HUES48 (cell line): Measurements from ENCODE around the gene GRAMD2A.

Experiments used
- H3K27ac ChIP-seq: one replicate; pipeline ENCODE4 v1.7.0; 2013; ENCODE audit warnings: low read depth, low read length, inconsistent platforms
- H3K27me3 ChIP-seq: 2 replicates; pipeline ENCODE4 v1.6.1; 2013; ENCODE audit warnings: mild to moderate bottlenecking, low read length; ENCODE audit not compliant: control insufficient read depth, insufficient read depth
- H3K36me3 ChIP-seq: 2 replicates; pipeline ENCODE4 v1.6.1; 2013; ENCODE audit warnings: low read length; ENCODE audit not compliant: control insufficient read depth, insufficient read depth
- H3K4me1 ChIP-seq: 2 replicates; pipeline ENCODE4 v1.6.1; 2013; ENCODE audit warnings: mild to moderate bottlenecking, low read length; ENCODE audit not compliant: control insufficient read depth, insufficient read depth
- H3K4me3 ChIP-seq: 2 replicates; pipeline ENCODE4 v1.5.1; 2013; ENCODE audit warnings: mild to moderate bottlenecking, low read depth, low read length
- H3K9ac ChIP-seq: 2 replicates; pipeline ENCODE4 v1.6.1; 2013; ENCODE audit warnings: mild to moderate bottlenecking, low read depth, low read length, moderate library complexity
- H3K9me3 ChIP-seq: 2 replicates; pipeline ENCODE4 v1.6.1; 2013; ENCODE audit warnings: low read length; ENCODE audit not compliant: control insufficient read depth, insufficient read depth

Gene GRAMD2A

DNA sequence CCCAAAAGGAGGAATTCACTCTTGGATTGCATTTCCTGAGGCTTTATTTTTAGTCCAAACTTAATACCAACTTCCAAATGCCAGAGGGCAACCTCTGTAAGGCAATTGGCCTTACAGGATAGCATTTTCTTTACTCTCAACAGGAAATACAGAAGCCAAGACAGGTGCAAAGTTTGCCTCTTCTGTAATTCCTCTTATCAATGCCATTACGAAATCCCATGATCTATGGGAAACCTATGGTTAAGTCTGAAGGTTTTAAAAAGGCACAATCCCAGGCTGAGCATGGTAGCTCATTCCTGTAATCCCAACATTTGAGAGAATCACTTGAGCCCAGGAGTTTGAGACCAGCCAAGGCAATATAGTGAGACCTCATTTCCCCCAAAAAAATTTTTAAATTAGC lies 18.5 kb upstream of the GRAMD2A start:
- Histone ChIP-seq H3K27me3 (no peaks in the 10 kb centered on the region), H3K4me3 (no peak overlapping the region), H3K9me3 (no peaks in the 10 kb centered on the region), H3K4me1 (no peaks in the 10 kb centered on the region), H3K36me3 (peaks cover 97% of the 10 kb centered on the region), H3K27ac (no peak overlapping the region), H3K9ac (no peak overlapping the region)

DNA sequence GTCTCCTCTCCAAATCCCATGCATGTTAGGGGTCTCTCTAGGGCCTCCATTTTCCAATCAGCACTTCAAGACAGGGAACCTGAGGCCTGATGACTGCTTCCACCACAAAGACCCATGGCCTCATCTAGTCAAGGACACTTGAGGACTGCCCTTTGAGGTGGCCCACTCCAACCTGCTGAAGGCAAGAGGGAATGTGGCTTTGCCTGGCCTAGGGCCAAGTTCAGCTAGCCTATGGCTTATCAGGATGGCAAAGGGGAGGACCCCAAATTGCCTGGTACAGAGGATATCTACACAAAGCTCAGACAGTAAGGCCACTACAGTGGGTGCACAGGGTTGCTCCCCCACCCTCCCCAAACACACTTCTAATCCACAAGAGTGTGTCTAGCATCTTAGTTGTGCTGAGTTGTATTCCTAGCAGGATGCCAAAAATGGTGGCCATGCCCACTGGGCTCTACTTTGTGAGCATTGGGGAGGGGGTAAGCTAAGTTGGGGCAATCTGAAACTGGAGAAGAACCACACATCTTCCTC lies 10.0 kb upstream of the GRAMD2A start:
- no peak overlapping the region for H3K9ac ChIP-seq
- H3K27me3 ChIP-seq, result no peaks in the 10 kb centered on the region
- no peaks in the 10 kb centered on the region for H3K4me1 ChIP-seq
- no peak overlapping the region for H3K4me3 ChIP-seq
- H3K9me3 ChIP-seq, result no peaks in the 10 kb centered on the region
- peaks cover 96% of the 10 kb centered on the region for H3K36me3 ChIP-seq
- no peak overlapping the region for H3K27ac ChIP-seq

- no peaks in the 10 kb centered on the region for H3K9me3 ChIP-seq
- H3K4me1 ChIP-seq, result no peaks in the 10 kb centered on the region
- no peaks in the 10 kb centered on the region for H3K27me3 ChIP-seq
- peaks cover 96% of the 10 kb centered on the region for H3K36me3 ChIP-seq
- no peak overlapping the region for H3K27ac ChIP-seq
- no peak overlapping the region for H3K9ac ChIP-seq
- H3K4me3 ChIP-seq, result no peak overlapping the region
Measured at GRCh38 chr15:72206677-72207000, 9.1 kb upstream of the GRAMD2A start.

- peaks cover 97% of the 10 kb centered on the region for H3K36me3 ChIP-seq
- no peak overlapping the region for H3K27ac ChIP-seq
- no peaks in the 10 kb centered on the region for H3K9me3 ChIP-seq
- no peaks in the 10 kb centered on the region for H3K4me1 ChIP-seq
- H3K9ac ChIP-seq, result no peak overlapping the region
- H3K4me3 ChIP-seq, result no peak overlapping the region
- H3K27me3 ChIP-seq, result no peaks in the 10 kb centered on the region
Measured at GRCh38 chr15:72205896-72206676, 8.5 kb upstream of the GRAMD2A start.

GRCh38 chr15:72205273-72205672 lies 7.7 kb upstream of the GRAMD2A start:
- Histone ChIP-seq H3K36me3 (peaks cover 98% of the 10 kb centered on the region), H3K9ac (no peak overlapping the region), H3K4me3 (no peak overlapping the region), H3K27ac (no peak overlapping the region), H3K4me1 (no peaks in the 10 kb centered on the region), H3K9me3 (no peaks in the 10 kb centered on the region), H3K27me3 (no peaks in the 10 kb centered on the region)

DNA sequence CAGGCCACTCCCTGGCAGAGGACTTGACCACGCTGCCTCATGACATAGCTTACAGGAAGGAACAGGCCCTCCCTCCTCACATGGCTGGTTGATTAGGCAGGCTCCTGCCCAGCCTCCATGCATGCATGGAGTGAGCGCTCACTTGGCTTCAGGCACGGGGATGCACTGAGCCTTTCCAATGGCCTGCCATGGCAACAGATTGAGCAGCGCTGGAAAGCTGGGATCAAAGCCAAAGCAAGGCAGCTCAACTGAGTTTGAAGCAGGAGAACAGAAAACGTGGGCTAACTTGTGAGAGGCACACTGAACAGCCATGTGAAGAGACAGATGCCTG lies 5.9 kb upstream of the GRAMD2A start:
- Histone ChIP-seq H3K36me3 (peaks cover 100% of the 10 kb centered on the region), H3K4me1 (no peaks in the 10 kb centered on the region), H3K27ac (no peak overlapping the region)

GRCh38 chr15:72202801-72203506 lies 5.4 kb upstream of the GRAMD2A start:
- H3K4me3 ChIP-seq, result no peak overlapping the region
- H3K27me3 ChIP-seq, result no peaks in the 10 kb centered on the region
- no peak overlapping the region for H3K9ac ChIP-seq
- no peak overlapping the region for H3K27ac ChIP-seq
- H3K9me3 ChIP-seq, result no peaks in the 10 kb centered on the region
- peaks cover 98% of the 10 kb centered on the region for H3K36me3 ChIP-seq
- no peaks in the 10 kb centered on the region for H3K4me1 ChIP-seq

More for the DNA sequence above, 5.9 kb upstream of the GRAMD2A start:
- H3K4me3 ChIP-seq, result no peak overlapping the region
- no peaks in the 10 kb centered on the region for H3K27me3 ChIP-seq
- no peaks in the 10 kb centered on the region for H3K9me3 ChIP-seq
- no peak overlapping the region for H3K9ac ChIP-seq

DNA sequence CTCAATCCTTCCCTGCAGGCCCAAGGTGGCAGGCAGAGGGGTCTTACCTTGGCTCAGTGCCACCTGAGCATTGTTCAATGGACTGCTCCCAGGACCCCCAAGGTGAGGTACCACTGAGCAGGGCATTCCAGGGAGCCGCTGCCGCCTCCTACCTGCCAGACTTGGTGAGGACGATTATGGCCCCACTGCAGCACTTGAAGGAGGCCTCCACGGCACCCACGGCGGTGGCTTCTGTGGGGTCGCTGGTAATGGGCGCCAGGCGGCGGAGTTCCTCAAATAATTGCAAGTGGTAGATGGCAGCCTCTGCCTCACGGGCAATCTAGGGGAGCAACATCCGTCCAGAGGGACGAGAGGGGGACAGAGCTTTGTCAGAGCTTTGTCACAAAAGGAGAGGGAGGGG lies 4.7 kb upstream of the GRAMD2A start:
- Histone ChIP-seq H3K9me3 (no peaks in the 10 kb centered on the region), H3K36me3 (peaks cover 91% of the 10 kb centered on the region), H3K4me1 (no peaks in the 10 kb centered on the region), H3K4me3 (no peak overlapping the region), H3K27me3 (peaks cover 2% of the 10 kb centered on the region; the same call in 1 of the 2 replicates), H3K9ac (no peak overlapping the region), H3K27ac (no peak overlapping the region)

DNA sequence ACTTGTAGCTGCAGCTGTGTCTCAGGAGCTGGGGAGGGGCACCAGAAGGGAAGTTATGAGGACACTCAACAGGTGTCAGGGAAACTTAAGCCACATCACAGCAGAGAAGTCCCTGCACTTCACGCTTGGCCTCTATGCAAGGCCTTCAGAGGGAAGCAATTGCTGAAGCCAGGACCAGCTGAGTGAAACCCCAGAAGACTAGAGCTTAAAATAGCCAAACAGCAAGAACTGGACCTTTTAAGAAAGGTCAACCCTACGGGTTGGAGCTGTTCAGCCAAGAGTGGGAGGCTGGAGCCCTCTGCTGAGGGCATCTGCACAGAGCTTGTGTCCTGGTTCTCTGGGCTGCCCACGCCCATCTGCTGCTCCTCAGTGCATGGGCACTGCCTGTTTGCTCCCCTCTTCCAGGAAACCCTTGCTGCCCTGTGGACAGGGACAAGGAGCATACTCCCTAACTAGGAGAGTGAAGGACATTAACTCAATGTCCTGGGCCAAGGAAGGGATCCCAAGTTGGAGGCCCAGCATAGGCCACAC lies 3.9 kb upstream of the GRAMD2A start:
- Histone ChIP-seq H3K27ac (no peak overlapping the region), H3K36me3 (peaks cover 83% of the 10 kb centered on the region), H3K4me3 (no peak overlapping the region), H3K9me3 (no peaks in the 10 kb centered on the region), H3K9ac (no peak overlapping the region), H3K27me3 (peaks cover 10% of the 10 kb centered on the region), H3K4me1 (no peaks in the 10 kb centered on the region)

DNA sequence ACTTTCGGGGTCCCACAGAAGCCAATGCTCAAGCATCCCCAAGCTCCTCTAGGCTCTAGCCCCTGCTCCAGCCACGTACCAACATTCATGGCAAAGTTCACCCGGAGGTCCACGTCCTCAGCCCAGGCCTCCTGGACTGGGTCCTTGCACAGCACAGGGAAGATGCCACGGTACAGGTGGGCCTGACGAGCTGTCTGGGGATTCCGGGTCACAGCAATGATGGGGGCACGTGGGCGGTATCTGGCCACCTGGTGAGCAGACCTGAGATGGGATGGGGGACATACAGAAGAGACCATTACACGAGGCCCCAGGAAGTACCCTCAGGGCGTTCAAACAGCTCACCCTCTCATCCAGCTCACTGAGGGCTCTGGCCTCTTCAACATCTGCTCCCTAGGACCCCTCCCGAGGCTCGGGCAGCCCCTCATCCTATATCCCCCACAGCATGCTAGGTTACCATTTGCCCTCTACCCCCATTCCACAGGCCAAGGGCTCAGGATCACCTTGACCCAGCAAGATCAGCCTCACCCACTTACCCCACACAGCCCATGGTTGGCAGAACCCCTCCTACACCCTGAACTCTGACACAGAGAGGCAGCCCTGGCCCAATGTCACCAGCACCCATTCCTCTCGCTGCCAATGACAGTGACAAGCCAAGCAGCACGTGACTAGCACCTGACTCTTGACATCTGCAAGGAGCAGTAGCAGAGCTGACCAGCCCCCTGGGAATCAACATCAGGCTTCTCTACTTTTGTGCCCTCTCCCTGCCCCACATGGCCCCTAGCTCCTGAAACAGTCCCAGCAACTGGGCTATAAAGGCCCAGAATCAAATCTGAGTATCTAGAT lies 3.0 kb upstream of the GRAMD2A start:
- no peak overlapping the region for H3K9ac ChIP-seq
- peaks cover 74% of the 10 kb centered on the region for H3K36me3 ChIP-seq
- no peak overlapping the region for H3K4me3 ChIP-seq
- no peak overlapping the region for H3K27ac ChIP-seq
- H3K27me3 ChIP-seq, result peaks cover 18% of the 10 kb centered on the region
- H3K9me3 ChIP-seq, result no peaks in the 10 kb centered on the region
- no peaks in the 10 kb centered on the region for H3K4me1 ChIP-seq
